RCC 7860 (cell line): Measurements from ENCODE around the gene RNF112.

Experiments
- DNase-seq: peaks from one replicate; pipeline ENCODE4 v3.0.0-alpha.2; 2015; ENCODE audit warnings: low spot score
- FAIRE-seq: peaks from 2 replicates; lab custom pipeline; 2012; peaks lifted over from hg19 to GRCh38; lab: Jason Lieb, UNC

RNF112 gene

GRCh38 chr17:19387921-19388521, 23.0 kb upstream of the RNF112 start:
- DNase-seq, result no peak

GRCh38 chr17:19388791-19389785, 21.9 kb upstream of the RNF112 start:
- FAIRE-seq, result no peak

More at GRCh38 chr17:19387921-19388521, 23.0 kb upstream of the RNF112 start:
- FAIRE-seq, result no peak

DNA sequence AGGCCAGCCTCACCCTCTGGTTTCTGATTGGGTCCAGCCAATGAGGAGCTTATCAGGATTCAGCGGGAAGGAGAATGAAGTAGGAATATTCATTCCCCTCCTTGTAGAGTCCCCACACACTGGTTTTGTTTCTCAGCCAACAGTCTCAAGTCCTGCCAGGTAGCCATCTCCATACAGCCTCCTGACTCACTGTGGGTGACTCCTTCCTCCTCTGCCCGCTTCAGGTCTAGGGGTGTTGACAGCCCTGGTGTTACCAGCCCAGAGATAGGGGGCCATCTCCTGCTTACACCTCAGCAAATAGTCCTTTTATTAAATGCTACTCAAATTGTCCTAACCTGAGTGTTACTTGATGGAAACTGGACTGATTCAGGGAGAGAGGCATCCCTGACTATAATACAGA, 20.1 kb upstream of the RNF112 start:
- DNase-seq (no peak), FAIRE-seq (no peak)

More at GRCh38 chr17:19388791-19389785, 21.9 kb upstream of the RNF112 start:
- DNase-seq, result no peak

- DNase-seq (no peak), FAIRE-seq (no peak)
These were observed 19.6 kb upstream of the RNF112 start for GRCh38 chr17:19391432-19391831.

GRCh38 chr17:19392303-19392702, 18.7 kb upstream of the RNF112 start:
- no peak for FAIRE-seq
- no peak for DNase-seq

GRCh38 chr17:19397556-19398041, 13.4 kb upstream of the RNF112 start:
- no peak for FAIRE-seq

GRCh38 chr17:19398301-19399181, 12.5 kb upstream of the RNF112 start:
- DNase-seq (no peak), FAIRE-seq (no peak)

More at GRCh38 chr17:19397556-19398041, 13.4 kb upstream of the RNF112 start:
- no peak for DNase-seq

DNA sequence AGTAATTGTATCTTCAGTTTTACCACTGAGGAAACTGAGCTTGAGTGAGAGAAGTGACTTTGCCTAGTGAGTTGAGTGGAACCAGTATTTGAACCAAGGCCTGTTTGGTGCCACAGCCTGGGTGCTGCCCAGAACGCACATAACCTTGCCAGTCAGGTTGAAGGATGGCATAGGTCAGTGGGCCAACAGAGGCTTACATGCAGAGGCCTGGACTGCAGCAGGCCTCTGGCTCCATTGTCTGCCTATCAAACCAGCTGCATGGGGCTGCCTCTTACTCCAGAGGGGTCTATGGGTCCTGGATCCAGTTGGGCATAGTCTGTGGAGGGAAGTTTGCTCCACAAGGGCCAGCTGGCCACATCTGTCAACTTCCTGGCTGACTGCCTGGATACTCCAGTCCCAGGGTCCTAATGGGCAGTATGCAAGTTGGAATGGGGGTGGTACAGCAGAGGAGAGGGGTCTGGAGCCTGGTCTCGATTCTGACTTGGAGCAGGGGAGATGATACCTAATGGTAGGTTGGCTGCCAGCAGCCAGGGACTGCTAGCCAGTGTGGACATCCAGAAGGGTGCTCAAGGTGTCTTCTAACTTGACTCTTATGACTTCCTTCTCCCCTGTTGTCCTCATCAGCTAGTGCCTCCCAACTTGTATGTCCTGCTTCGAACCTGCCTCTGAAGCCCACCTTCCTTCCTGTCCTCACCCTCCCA, 11.1 kb upstream of the RNF112 start:
- FAIRE-seq, result no peak
- DNase-seq, result no peak

DNA sequence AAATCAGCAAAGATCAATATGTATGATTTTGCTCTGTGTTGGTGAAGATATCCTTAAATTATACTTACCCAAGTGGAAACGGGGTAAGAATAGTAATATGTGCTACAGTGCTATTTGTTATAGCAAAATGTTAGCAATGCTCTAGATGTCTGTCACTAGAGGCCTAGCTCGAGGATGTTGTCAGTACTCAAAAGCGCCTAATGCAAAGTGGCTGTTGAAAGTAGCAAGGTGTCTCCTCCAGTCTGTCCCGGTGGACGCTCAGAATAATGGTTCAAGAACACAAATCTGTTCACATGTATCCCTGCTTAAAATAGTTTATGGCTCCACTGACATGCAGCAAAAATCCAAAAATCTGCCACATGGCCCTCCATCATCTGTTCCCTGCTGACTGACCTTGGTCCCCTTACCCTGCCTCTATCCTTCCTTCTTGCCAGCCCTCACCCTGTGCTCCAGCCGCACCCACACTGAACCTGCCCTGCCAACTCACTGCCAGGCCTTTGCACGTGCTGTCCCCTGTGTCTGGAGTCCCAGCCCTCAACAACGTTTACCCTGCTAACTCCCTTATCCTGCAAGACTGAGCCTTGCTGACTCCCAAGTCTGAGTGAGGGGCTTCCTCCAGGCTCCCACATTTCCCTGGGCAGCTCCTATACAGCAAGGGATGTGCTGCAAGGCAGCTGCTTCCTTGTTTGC, 9.6 kb upstream of the RNF112 start:
- FAIRE-seq, result no peak

GRCh38 chr17:19402171-19402570, 8.9 kb upstream of the RNF112 start:
- no peak for DNase-seq
- FAIRE-seq, result no peak

More for the DNA sequence above, 9.6 kb upstream of the RNF112 start:
- DNase-seq, result no peak

GRCh38 chr17:19403021-19403420, 8.0 kb upstream of the RNF112 start:
- DNase-seq (no peak), FAIRE-seq (no peak)

DNA sequence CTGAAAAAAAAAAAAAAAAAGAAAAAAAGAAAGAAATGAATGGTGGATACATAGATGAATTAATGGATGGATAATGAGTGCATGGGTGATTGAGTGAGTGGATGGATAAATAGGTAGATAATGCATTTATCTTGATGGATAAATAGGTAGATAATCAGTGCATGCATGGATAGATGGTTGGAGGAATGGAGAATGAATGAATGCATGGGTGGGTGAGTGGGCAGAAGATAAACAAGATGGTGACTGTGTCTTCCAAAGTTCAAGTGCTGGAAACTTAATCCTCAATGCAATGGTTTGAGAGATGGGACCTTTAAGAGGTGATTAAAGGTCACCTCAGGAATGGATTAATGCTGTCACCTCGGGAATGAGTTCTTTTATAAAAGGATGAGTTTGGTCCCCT, 6.8 kb upstream of the RNF112 start:
- FAIRE-seq (no peak), DNase-seq (no peak)

GRCh38 chr17:19405114-19405513, 5.9 kb upstream of the RNF112 start:
- FAIRE-seq (no peak), DNase-seq (no peak)

DNA sequence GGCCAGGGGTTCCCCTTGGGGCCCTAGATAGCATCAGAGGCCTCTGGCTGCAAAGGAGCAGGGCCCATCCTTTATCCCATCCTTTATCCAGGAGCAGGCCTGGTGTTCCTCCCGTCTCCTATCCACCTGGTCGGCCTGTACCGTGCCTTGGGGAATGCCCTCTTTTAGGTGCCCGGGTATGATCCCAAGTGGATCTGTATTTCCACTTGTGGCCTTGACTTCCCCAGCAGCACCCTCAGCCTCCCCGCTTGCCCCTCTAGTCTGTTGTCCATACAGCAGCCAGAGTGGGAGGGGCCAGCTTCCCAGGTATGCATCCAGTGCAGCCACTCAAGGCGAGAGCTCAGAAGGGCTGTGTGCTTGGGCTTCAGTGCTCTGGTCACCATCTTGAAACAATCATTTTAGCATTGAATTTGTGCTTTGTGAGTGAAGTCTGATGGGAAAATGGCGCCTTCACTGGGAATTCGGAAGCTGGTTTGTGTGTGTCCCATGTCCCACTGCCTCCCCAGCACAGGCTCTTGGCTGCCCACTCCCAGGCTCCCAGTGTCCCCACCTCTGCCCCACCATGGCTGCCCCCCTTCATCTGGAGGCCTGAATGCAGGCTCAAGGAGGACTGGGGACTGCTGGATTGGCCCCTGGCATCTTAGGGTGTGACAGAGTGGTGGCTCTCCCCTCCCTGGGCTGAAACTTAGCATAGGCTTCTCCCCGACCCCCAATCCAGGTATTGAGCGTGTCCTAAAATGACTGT, 3.3 kb upstream of the RNF112 start:
- no peak for FAIRE-seq
- no peak for DNase-seq

DNA sequence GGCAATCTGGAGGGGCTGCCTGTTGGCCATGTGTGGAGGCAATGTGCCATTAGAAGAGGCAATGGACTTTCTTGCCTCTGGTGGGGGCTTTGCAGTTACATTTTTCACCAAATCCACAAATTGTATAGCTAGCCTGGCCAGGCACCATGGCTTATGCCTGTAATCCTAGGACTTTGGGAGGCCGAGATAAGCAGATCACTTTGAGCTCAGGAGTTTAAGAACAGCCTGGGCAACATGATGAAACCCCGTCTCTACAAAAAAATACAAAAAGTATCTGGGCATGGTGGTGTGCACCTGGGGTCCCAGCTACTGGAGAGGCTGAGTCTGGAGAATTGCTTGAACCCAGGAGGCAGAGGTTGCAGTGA, 2.7 kb upstream of the RNF112 start:
- DNase-seq, result no peak
- FAIRE-seq, result no peak

GRCh38 chr17:19409066-19409465, 2.0 kb upstream of the RNF112 start:
- FAIRE-seq (no peak), DNase-seq (no peak)

DNA sequence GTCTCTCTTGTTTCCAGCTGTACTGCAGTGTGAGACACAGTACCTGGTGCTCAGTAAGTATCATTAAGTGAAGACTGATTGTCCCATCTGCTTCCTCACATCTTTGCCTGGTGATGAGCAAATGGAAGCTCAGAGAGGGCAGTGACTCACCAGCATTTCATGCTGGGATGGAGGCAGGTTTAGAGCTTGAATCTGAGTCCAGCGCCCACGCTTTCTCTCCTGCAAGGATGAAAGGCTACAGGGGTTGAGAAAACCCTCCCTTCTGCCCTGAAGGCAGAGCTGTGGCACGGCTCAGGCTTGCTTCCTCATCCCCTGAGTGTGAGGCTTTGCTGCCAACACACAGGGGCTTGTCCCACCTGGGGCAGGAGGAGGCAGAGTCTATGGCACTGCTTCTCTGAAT, 1.5 kb upstream of the RNF112 start:
- DNase-seq (no peak), FAIRE-seq (no peak)

DNA sequence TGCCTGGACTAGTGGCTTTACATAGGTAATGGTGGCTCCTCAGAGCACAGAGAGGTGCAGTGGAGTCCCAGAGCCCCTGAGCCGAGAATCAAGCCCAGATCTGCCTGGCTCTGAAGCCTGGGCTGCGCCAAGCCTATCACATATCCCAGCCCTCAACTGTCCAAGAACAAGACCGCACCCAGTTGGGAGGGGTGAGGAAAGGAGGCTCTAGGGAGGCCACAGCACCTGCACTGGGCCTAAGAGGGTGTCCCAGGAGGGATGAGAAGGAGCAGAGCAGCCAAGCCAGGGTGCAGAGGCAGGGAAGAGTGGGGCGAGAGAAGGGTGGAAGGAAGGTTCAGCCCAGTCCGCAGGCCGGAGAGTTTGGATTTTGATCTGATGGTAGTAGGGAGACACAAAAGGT, 941 bp upstream of the RNF112 start:
- FAIRE-seq, result no peak
- no peak for DNase-seq

GRCh38 chr17:19411631-19412030, 599 bp downstream of the RNF112 start:
- FAIRE-seq (no peak), DNase-seq (no peak)
